ENCODE measurements around the gene PDE6C.

Gene PDE6C

GRCh38 chr10:93579985-93580711 is 32.2 kb upstream of the PDE6C start:
- TF ChIP-seq CTCF (IDR thresholded peaks at IDR 0.05; ENCODE audit: low read depth, low read length, missing control alignments): no peak
- H3K4me3 ChIP-seq (ENCODE audit: low read depth, low read length): no peak overlapping the region
- DNase-seq (ENCODE audit: low read depth): no peak

GRCh38 chr10:93580828-93581227 is 31.5 kb upstream of the PDE6C start:
- no peak overlapping the region for H3K4me3 ChIP-seq (ENCODE audit: low read depth, low read length)
- DNase-seq (ENCODE audit: low read depth): no peak
- TF ChIP-seq CTCF (IDR thresholded peaks at IDR 0.05; ENCODE audit: low read depth, low read length, missing control alignments): no peak

DNA sequence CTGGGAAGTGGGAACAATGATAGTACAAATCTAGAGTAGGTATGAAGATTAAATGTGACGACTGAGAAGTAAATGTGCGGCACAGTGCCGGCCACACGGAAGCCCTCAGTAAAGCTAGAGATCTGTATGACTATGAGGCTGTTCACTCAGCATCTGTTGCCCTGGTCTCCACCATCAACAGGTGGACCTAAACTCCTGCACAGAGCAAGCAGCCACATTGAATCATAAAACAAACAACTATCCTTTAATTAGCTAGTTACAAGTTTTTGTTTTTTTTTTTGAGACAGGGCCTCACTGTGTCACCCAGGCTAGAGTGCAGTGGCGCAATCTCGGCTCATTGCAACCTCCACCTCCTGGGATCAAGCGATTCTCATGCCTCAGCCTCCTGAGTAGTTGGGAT is 27.9 kb upstream of the PDE6C start:
- no peak overlapping the region for H3K4me3 ChIP-seq (ENCODE audit: low read depth, low read length)
- no peak for DNase-seq (ENCODE audit: low read depth)
- TF ChIP-seq CTCF (IDR thresholded peaks at IDR 0.05; ENCODE audit: low read depth, low read length, missing control alignments): no peak

DNA sequence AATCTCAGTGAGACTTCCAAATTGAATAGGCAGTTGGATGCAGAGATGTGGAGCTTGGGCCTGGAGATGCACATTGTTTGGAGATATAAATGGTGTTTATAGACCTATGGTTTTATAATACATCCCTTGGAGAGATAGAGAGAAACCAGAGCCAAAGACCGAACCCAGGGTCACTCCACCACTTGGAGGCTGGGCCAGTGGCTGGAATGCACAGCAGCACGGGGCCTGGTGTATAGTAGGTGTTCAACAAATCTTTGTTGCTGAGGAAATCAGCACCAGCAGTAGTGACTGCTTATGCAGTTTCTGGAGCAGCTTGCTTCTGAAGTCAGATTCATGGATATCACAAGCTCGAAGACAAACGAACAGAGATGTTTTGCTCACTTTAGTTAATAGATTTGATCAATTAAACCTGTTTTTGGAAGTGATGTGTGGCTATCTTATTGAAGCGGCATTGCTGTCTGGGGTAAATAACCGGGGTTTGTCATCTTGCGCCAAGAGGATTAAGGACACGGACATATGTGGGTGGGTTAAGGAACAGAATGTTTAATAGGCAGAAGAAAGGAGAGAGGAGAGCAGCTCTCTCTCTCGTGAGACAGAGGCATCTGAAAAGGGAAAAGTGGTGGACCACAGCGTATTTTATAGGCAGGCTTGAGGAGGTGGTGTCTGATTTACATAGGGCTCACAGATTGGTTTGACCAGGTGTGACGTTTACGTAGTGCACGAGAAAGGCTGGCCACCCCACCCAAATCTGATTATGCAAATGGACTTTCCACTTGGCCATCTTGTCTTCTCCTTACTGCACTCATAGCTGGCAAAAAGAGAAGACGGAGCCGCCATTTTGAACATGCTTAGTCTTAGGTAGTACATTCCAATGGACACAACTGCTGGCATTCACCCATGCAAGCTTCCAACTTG is 22.4 kb upstream of the PDE6C start:
- no peak overlapping the region for H3K4me3 ChIP-seq (ENCODE audit: low read depth, low read length)
- DNase-seq (ENCODE audit: low read depth): no peak
- TF ChIP-seq CTCF (IDR thresholded peaks at IDR 0.05; ENCODE audit: low read depth, low read length, missing control alignments): no peak

GRCh38 chr10:93590638-93591037 is 21.7 kb upstream of the PDE6C start:
- no peak for TF ChIP-seq CTCF (IDR thresholded peaks at IDR 0.05; ENCODE audit: low read depth, low read length, missing control alignments)
- no peak for DNase-seq (ENCODE audit: low read depth)
- no peak overlapping the region for H3K4me3 ChIP-seq (ENCODE audit: low read depth, low read length)

GRCh38 chr10:93591065-93591808 is 21.1 kb upstream of the PDE6C start:
- H3K4me3 ChIP-seq (ENCODE audit: low read depth, low read length): no peak overlapping the region
- no peak for DNase-seq (ENCODE audit: low read depth)
- no peak for TF ChIP-seq CTCF (IDR thresholded peaks at IDR 0.05; ENCODE audit: low read depth, low read length, missing control alignments)

Data from GM12864 (cell line).